ENCODE measurements around the gene ARRB2.

Gene ARRB2

DNA sequence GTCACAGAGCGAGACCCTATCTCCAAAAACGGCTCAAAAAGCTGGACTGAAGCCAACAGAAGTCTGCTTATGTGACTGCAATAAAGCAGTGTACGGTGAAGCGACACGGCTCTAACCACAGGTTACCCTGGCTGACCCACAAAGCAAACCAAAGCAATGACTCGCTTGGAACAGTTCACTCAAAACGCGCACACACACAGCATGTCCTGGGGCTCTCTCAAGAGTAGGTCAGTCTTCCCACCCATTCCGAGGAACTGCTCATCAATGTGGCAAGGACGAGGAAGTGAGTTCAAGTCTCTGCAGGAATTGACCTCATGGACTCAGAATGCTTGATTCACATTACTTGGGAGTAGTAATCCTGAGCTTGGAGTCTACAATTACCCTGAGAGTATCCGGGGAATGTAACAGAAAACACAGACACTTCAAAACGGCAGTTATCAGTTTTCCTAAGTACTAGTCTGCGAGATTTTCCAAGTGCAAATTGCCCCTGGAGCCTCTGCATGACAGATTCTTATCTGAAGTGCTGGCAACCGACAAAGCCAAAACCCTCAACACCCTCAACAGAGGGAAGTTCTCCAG lies 31.9 kb upstream of the ARRB2 start:
- no peak; the same call in 1 of the 2 replicates for TF ChIP-seq POLR2AphosphoS5 (IDR thresholded peaks at IDR 0.05; ENCODE audit: low read depth, low read length)
- TF ChIP-seq, protein P1, sequence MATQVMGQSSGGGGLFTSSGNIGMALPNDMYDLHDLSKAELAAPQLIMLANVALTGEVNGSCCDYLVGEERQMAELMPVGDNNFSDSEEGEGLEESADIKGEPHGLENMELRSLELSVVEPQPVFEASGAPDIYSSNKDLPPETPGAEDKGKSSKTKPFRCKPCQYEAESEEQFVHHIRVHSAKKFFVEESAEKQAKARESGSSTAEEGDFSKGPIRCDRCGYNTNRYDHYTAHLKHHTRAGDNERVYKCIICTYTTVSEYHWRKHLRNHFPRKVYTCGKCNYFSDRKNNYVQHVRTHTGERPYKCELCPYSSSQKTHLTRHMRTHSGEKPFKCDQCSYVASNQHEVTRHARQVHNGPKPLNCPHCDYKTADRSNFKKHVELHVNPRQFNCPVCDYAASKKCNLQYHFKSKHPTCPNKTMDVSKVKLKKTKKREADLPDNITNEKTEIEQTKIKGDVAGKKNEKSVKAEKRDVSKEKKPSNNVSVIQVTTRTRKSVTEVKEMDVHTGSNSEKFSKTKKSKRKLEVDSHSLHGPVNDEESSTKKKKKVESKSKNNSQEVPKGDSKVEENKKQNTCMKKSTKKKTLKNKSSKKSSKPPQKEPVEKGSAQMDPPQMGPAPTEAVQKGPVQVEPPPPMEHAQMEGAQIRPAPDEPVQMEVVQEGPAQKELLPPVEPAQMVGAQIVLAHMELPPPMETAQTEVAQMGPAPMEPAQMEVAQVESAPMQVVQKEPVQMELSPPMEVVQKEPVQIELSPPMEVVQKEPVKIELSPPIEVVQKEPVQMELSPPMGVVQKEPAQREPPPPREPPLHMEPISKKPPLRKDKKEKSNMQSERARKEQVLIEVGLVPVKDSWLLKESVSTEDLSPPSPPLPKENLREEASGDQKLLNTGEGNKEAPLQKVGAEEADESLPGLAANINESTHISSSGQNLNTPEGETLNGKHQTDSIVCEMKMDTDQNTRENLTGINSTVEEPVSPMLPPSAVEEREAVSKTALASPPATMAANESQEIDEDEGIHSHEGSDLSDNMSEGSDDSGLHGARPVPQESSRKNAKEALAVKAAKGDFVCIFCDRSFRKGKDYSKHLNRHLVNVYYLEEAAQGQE (IDR thresholded peaks at IDR 0.05; ENCODE audit: insufficient read depth in 1 of 2, low read depth in 2 of 2, low read length in 2 of 2) = no peak

DNA sequence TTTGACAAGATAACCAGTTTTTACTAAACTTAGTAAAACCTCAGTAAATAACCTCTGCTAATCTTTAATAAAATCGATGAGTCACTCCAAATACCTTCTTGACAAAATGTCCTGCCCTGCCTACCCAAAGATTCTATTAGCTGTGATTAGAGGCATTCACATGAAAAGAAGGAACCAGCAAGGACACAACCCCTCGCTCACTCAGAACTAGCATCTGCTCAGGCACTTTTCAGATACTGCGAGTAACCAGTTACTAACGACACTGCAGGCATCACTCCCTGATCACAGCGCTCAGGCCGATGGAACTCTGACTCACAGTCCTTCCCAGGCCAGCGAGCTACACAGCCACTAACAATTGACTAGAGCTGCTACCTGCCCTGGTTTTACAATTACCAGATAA lies 30.8 kb upstream of the ARRB2 start:
- no peak for TF ChIP-seq TAF1 (IDR thresholded peaks at IDR 0.05; ENCODE audit: borderline replicate concordance, insufficient read depth, low read length)
- TF ChIP-seq FOXP2 (optimal IDR thresholded peaks at IDR 0.05; ENCODE audit: borderline replicate concordance, extremely low read depth, extremely low read length, insufficient read depth) = no peak
- no peak for TF ChIP-seq SIN3A (IDR thresholded peaks at IDR 0.05; ENCODE audit: borderline replicate concordance, insufficient read depth, low read length)
- TF ChIP-seq, protein P1 (IDR thresholded peaks at IDR 0.05; ENCODE audit: insufficient read depth in 1 of 2, low read depth in 2 of 2, low read length in 2 of 2) = no peak
- TF ChIP-seq POLR2AphosphoS5 (IDR thresholded peaks at IDR 0.05; ENCODE audit: low read depth, low read length) = no peak

DNA sequence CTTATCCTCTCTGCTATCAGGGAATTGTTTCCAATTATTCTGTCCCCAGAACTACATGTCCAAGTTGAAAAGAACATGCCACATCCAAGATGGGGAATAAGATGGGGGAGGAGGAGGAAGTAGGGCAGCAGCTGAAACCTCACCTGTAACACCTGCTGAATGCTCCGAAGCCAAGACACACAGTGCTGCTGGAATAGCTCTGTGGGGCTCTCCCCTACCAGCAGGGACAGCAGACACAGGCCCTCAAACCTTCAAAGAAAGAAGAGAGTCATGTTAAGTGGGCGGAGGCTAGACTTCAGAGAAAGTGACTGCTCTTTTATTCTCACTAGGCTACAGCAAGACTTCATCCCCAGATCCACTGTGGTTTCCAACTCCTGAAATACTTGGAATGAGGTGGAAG lies 19.7 kb upstream of the ARRB2 start:
- no peak for TF ChIP-seq FOXP2 (optimal IDR thresholded peaks at IDR 0.05; ENCODE audit: borderline replicate concordance, extremely low read depth, extremely low read length, insufficient read depth)
- TF ChIP-seq SIN3A (IDR thresholded peaks at IDR 0.05; ENCODE audit: borderline replicate concordance, insufficient read depth, low read length) = no peak
- TF ChIP-seq, protein P1 (IDR thresholded peaks at IDR 0.05; ENCODE audit: insufficient read depth in 1 of 2, low read depth in 2 of 2, low read length in 2 of 2) = no peak
- no peak for TF ChIP-seq TAF1 (IDR thresholded peaks at IDR 0.05; ENCODE audit: borderline replicate concordance, insufficient read depth, low read length)
- no peak for TF ChIP-seq POLR2AphosphoS5 (IDR thresholded peaks at IDR 0.05; ENCODE audit: low read depth, low read length)

DNA sequence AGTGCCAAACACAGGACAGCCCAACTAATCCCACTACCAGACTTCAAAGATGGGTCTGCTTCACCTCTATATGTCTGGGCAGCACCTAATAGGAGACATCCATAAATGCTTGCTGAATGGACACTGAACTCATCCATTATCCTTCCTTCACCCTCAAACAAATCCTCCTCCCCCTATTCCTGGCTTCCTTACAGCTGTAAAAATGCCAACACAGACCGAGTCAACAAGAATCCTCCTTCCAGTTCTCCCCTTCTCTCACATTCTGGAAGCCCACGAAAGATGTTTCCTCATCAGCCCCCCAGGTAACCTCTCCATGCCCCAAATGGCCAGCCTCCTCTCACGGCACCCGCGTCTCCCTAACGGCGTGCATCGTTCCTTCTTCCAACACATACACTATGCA lies 18.7 kb upstream of the ARRB2 start:
- TF ChIP-seq, protein P1 (IDR thresholded peaks at IDR 0.05; ENCODE audit: insufficient read depth in 1 of 2, low read depth in 2 of 2, low read length in 2 of 2) = no peak
- no peak for TF ChIP-seq TAF1 (IDR thresholded peaks at IDR 0.05; ENCODE audit: borderline replicate concordance, insufficient read depth, low read length)
- no peak for TF ChIP-seq FOXP2 (optimal IDR thresholded peaks at IDR 0.05; ENCODE audit: borderline replicate concordance, extremely low read depth, extremely low read length, insufficient read depth)
- no peak for TF ChIP-seq POLR2AphosphoS5 (IDR thresholded peaks at IDR 0.05; ENCODE audit: low read depth, low read length)
- TF ChIP-seq SIN3A (IDR thresholded peaks at IDR 0.05; ENCODE audit: borderline replicate concordance, insufficient read depth, low read length) = no peak

DNA sequence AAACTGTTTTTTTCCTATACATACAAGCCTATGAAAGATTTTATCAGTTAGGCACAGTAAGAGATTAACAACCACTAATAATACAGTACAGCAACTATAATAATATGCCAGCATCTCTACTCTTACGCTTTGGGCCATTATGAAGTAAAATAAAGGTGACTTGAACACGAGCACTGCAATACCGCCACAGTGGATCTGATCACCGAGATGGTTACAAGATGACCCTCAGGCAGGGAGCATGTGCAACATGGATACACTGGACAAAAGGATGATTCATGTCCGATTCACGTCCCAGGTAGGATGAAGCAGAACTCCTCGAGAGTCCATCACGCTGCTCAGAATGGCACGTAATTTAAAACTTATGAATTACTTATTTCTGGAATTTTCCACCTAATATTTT lies 17.0 kb upstream of the ARRB2 start:
- TF ChIP-seq SIN3A (IDR thresholded peaks at IDR 0.05; ENCODE audit: borderline replicate concordance, insufficient read depth, low read length) = no peak

All from PFSK-1 (cell line).